ENCODE data around the gene COASY.
A peak's percentile ranks its signal among the peaks of the same experiment; 100 is the strongest.
"Not testable (repeated sequence)": the region's sequence is repeated elsewhere in the genome, so short reads cannot be mapped to it uniquely, and the experiment has no call there.

Gene COASY

GRCh38 chr17:42577532-42578281 lies 15.8 kb downstream of the COASY start, which contains the start of gene PSMC3IP:
TSS of gene PSMC3IP (minus strand) at chr17:42577729. CDS start at chr17:42577686, 43 bp downstream.
- DNase-seq: peak; percentile 98

GRCh38 chr17:42578282-42578869 lies 16.4 kb downstream of the COASY start:
- DNase-seq: peak; percentile 82

DNA sequence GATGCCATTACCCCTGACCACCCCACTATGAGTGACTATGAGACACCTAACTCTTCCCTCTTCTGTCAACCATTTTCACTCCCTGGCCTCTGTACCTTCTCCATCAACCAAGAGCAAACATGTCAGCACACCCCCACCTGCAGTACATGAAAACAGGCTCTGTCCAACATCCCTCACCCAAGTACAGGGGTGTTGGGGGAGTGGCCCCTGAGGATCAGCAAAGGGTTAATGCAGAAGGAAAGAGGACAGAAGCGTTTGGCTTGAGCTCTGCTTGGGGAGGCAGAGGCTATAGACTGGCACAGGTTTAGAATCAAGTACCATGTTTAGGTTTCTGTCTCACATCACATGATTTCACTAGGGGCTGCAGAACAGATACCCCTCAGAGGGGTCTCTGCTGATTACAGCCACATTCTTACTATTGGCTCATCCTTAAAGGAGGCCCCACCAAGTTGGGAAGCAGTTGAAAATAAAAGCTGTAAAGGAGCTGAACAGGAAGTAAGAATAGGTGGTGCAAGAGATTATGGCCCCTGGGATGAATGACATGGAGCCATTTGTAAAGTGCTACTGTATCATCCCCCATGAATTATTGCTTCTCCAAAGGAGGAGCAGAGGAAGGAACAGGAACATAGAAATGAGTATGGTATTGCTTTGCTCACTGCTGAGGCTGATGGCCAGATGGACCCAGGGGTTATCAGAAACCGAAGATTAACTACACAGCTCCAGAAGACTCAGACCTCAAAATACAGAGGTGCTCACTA lies 18.0 kb downstream of the COASY start:
- DNase-seq: no peak

GRCh38 chr17:42581744-42582270 lies 19.9 kb downstream of the COASY start:
- DNase-seq: no peak

GRCh38 chr17:42584880-42585279 lies 22.9 kb downstream of the COASY start:
- no peak for DNase-seq

- no peak for DNase-seq
These were observed 23.4 kb downstream of the COASY start for GRCh38 chr17:42585353-42585752.

DNA sequence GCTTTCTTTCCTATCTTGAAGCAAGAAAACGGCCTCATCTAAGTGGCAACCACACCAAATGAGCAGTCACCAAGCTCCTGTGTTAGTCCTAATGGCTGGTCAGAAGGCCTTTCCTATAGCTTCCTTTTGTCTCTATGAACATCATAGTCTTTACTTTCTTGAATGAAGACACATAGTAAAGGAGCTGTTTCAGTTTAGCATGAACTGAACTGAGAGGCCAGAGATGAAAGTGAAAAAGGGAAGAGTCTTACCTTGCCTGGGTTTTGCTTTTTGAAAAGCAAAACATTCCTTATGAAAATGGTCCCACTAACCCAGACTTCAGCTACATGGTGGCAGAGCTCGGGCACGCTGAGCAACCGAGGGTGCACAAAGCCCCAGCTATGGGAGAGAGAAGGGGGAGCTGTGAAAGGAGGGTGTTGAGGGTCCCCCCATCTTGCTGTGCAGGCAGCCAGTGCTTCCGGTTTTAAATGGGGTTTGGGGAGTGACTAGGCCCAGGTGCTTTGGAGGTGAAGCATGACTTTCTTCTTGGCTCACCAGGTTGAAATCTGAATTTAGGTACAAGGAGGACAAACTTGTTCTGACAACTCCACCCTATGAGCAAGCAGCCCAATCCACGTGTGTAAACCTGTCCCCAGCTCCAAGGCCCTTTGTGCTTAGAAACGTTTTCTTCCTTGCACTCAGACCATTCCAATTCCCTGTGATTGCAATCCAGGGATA lies 24.7 kb downstream of the COASY start:
- no peak for DNase-seq

- DNase-seq: no peak
These were observed 28.9 kb downstream of the COASY start for GRCh38 chr17:42590886-42591285.

- no peak for DNase-seq
These were observed 29.5 kb downstream of the COASY start for GRCh38 chr17:42591411-42591810.

GRCh38 chr17:42596386-42596785 lies 34.4 kb downstream of the COASY start:
- DNase-seq: no peak

DNA sequence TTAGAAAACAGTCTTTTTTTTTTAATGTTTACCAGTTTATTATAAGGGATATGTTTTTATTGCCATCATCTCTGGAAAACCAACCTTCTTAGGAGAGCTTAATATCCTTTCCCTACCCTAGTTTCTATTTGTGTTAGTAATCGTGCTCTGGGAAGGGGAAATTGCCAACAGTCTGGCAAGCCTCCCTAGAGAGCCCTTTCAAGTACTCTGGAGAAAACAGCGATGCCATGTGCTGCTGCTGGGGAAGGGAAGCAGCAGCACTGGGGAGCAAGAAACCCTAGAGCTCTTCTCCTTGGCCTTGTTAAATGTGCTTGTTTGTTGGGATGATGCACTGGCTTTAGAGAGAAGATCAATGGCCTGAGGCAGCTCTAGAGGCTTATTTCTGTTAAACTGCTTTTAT lies 37.0 kb downstream of the COASY start:
- DNase-seq: no peak

GRCh38 chr17:42603318-42603717 lies 41.4 kb downstream of the COASY start:
- no peak for DNase-seq

- no peak for DNase-seq
These were observed 45.8 kb downstream of the COASY start for GRCh38 chr17:42607769-42608168.

- DNase-seq: no peak
These were observed 46.6 kb downstream of the COASY start for GRCh38 chr17:42608305-42609181.

- peak; percentile 100 for DNase-seq
These were observed 47.4 kb downstream of the COASY start, which contains the start of the genes RETREG3 and TUBG1 for GRCh38 chr17:42609182-42609813. TSS of gene RETREG3 (minus strand) at chr17:42609374. CDS start at chr17:42609324, 50 bp downstream. TSS of gene TUBG1 (plus strand) at chr17:42609683. CDS start at chr17:42609738, 55 bp downstream.

GRCh38 chr17:42609814-42610801 lies 48.2 kb downstream of the COASY start:
- DNase-seq: not testable (repeated sequence)

DNA sequence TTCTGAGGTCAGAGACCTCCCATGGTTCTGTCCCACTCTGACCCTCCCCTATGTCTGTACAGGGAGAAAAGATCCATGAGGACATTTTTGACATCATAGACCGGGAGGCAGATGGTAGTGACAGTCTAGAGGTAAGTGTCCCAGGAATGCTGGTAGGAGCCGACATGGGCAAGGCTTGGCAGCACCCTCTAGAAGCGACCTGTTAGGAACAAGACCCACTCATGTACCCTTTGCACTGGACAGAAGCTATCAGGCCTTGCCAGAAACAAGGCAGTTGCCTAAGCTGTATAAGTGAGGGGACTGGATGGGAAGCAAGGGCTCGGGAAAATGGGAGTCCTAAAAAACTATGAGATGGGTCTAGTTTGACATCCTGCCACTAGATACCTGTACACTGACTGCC lies 50.1 kb downstream of the COASY start:
- no peak for DNase-seq

DNA sequence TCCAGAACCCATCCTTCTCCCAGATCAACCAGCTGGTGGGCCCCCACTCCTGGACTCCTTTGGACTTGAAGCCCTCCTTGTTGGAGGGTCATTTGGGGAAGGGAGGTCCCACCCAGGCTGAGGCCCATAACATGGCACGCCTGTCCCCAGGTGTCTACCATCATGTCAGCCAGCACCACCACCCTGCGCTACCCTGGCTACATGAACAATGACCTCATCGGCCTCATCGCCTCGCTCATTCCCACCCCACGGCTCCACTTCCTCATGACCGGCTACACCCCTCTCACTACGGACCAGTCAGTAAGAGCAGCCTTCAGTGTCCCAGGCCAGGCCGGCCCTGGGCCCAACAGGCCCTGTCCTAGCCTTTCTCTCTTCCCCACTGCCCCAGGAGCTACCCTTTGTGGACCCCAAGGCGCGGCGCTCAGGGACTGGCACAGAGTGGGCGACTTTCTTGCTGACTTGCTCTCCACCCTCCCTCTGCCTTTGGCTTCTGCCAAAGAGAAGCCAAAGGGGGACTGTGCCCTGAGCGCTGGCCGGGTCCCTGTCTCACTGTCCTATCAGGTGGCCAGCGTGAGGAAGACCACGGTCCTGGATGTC lies 51.8 kb downstream of the COASY start:
- DNase-seq: no peak
